WTC11 (cell line): ENCODE results near the gene RYR1.

Experiments
- CTCF ChIP-seq: fragments of 200-600 bp; IDR thresholded peaks from 2 replicates; pipeline ENCODE4 v1.8.0; 2022; ENCODE audit warnings: antibody characterized with exemption
- FOXP1 ChIP-seq: sonication (generic); formaldehyde crosslinking; IDR thresholded peaks from 2 replicates; pipeline ENCODE4 v1.8.0; 2022; ENCODE audit warnings: missing genetic modification reagents, mild to moderate bottlenecking, moderate library complexity, borderline replicate concordance
- MAX ChIP-seq: sonication (generic); formaldehyde crosslinking; IDR thresholded peaks from 2 replicates; pipeline ENCODE4 v1.8.0; 2022; ENCODE audit warnings: mild to moderate bottlenecking, missing genetic modification reagents

GRCh38 chr19:38537071-38537936 lies 103.8 kb downstream of the RYR1 start:
- no peak for TF ChIP-seq CTCF
- TF ChIP-seq FOXP1 (CRISPR knock-in tag) = no peak
- TF ChIP-seq MAX (CRISPR knock-in tag) = no peak
